ENCODE data around the gene PYY. TPM values are rescaled to one million over a fixed set of nuclear protein-coding genes. Genes with fewer than 3 reads are reported as not detected.

Gene PYY
- total and polyA plus RNA-seq, 2 donors from 2014 or later: not detected

DNA sequence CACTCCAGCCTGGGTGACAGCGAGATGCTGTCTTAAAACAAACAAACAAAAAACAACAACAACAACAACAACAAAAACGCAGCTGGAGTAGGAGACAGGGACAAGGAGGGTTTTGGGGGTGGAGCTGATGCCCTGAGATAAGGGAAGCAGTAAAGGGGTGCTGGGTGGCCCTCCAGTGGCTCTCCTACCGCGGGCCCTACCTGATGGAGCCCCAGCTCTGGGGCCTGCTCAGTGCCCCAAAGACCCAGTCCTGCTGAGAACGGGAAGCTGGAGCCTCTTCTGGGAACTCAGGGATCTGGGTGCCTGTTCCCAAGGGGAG is 29.4 kb upstream of the PYY start:
- DNase-seq: no peak
- no peaks in the 10 kb centered on the region for H3K36me3 ChIP-seq (ENCODE audit: control insufficient read depth in 2 of 3, insufficient read depth in 3 of 3, low read length in 3 of 3)
- no peak for TF ChIP-seq CTCF (IDR thresholded peaks at IDR 0.05; ENCODE audit: borderline replicate concordance, extremely low read depth, insufficient read depth)
- H3K9ac ChIP-seq (ENCODE audit: low read length in 3 of 3): no peak overlapping the region
- H3K9me3 ChIP-seq (ENCODE audit: control insufficient read depth in 2 of 3, insufficient read depth in 1 of 3, low read length in 3 of 3): no peaks in the 10 kb centered on the region
- H3K27me3 ChIP-seq (ENCODE audit: control insufficient read depth, insufficient read depth, low read length): peaks cover 5% of the 10 kb centered on the region
- H3K27ac ChIP-seq (ENCODE audit: low read depth in 2 of 2, low read length in 2 of 2): no peak overlapping the region
- peaks cover 0 to 6% (median 0%) of the 10 kb centered on the region in 3 donors for H3K4me1 ChIP-seq (ENCODE audit: control insufficient read depth in 2 of 3, insufficient read depth in 2 of 3, low read depth in 1 of 3, low read length in 3 of 3)
- FAIRE-seq: no peak
- intact Hi-C loops (cut with DNase I): no loop called here
- H3K4me3 ChIP-seq (ENCODE audit: low read length in 3 of 3): no peak overlapping the region

- intact Hi-C loops (cut with DNase I): no loop called here
- TF ChIP-seq CTCF (IDR thresholded peaks at IDR 0.05; ENCODE audit: borderline replicate concordance, extremely low read depth, insufficient read depth): no peak
- Histone ChIP-seq H3K36me3 (ENCODE audit: control insufficient read depth in 2 of 3, insufficient read depth in 3 of 3, low read length in 3 of 3) (no peaks in the 10 kb centered on the region), H3K4me1 (ENCODE audit: control insufficient read depth in 2 of 3, insufficient read depth in 2 of 3, low read depth in 1 of 3, low read length in 3 of 3) (peaks cover 0 to 6% (median 0%) of the 10 kb centered on the region in 3 donors), H3K9me3 (ENCODE audit: control insufficient read depth in 2 of 3, insufficient read depth in 1 of 3, low read length in 3 of 3) (no peaks in the 10 kb centered on the region), H3K27ac (ENCODE audit: low read depth in 2 of 2, low read length in 2 of 2) (no peak overlapping the region), H3K27me3 (ENCODE audit: control insufficient read depth, insufficient read depth, low read length) (peaks cover 5% of the 10 kb centered on the region), H3K4me3 (ENCODE audit: low read length in 3 of 3) (no peak overlapping the region), H3K9ac (ENCODE audit: low read length in 3 of 3) (no peak overlapping the region)
- FAIRE-seq (no peak), DNase-seq (no peak)
Measured at GRCh38 chr17:43982171-43982570, 28.4 kb upstream of the PYY start.

DNA sequence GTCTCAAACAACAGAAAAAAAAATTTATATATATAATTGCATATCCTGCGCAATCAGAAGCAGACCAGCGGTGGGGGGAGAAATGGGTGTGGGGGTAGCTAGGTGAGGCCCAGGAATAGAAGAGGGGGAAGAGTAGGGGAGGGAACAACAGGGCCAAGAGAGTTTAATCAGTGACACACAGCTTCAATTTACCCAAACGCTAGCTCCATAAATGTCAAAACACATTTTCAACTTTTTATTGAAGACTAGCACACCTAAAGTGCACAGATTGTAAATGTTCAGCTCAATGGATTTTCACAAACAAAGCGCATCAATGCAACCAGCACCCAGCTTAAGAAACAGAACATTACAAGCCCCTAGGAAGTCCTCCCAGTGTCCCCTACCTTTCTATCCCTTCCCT is 25.9 kb upstream of the PYY start:
- H3K4me3 ChIP-seq (ENCODE audit: low read length in 3 of 3): no peak overlapping the region
- no peaks in the 10 kb centered on the region for H3K9me3 ChIP-seq (ENCODE audit: control insufficient read depth in 2 of 3, insufficient read depth in 1 of 3, low read length in 3 of 3)
- peaks cover 5% of the 10 kb centered on the region for H3K27me3 ChIP-seq (ENCODE audit: control insufficient read depth, insufficient read depth, low read length)
- FAIRE-seq (no peak), DNase-seq (peak in 1 of 5 donors; percentile 6)
- TF ChIP-seq CTCF (IDR thresholded peaks at IDR 0.05; ENCODE audit: borderline replicate concordance, extremely low read depth, insufficient read depth): no peak
- peaks cover 0 to 6% (median 0%) of the 10 kb centered on the region in 3 donors for H3K4me1 ChIP-seq (ENCODE audit: control insufficient read depth in 2 of 3, insufficient read depth in 2 of 3, low read depth in 1 of 3, low read length in 3 of 3)
- H3K36me3 ChIP-seq (ENCODE audit: control insufficient read depth in 2 of 3, insufficient read depth in 3 of 3, low read length in 3 of 3): no peaks in the 10 kb centered on the region
- no peak overlapping the region for H3K9ac ChIP-seq (ENCODE audit: low read length in 3 of 3)
- intact Hi-C loops (cut with DNase I): no loop called here
- H3K27ac ChIP-seq (ENCODE audit: low read depth in 2 of 2, low read length in 2 of 2): no peak overlapping the region

- Histone ChIP-seq H3K36me3 (ENCODE audit: control insufficient read depth in 2 of 3, insufficient read depth in 3 of 3, low read length in 3 of 3) (no peaks in the 10 kb centered on the region), H3K27ac (ENCODE audit: low read depth in 2 of 2, low read length in 2 of 2) (no peak overlapping the region), H3K9ac (ENCODE audit: low read length in 3 of 3) (no peak overlapping the region), H3K4me3 (ENCODE audit: low read length in 3 of 3) (no peak overlapping the region), H3K27me3 (ENCODE audit: control insufficient read depth, insufficient read depth, low read length) (peaks cover 3% of the 10 kb centered on the region), H3K4me1 (ENCODE audit: control insufficient read depth in 2 of 3, insufficient read depth in 2 of 3, low read depth in 1 of 3, low read length in 3 of 3) (peaks cover 0 to 4% (median 0%) of the 10 kb centered on the region in 3 donors), H3K9me3 (ENCODE audit: control insufficient read depth in 2 of 3, insufficient read depth in 1 of 3, low read length in 3 of 3) (no peaks in the 10 kb centered on the region)
- FAIRE-seq (no peak), DNase-seq (peak in 1 of 5 donors; percentile 4)
- TF ChIP-seq CTCF (IDR thresholded peaks at IDR 0.05; ENCODE audit: borderline replicate concordance, extremely low read depth, insufficient read depth): no peak
- intact Hi-C loops (cut with DNase I): no loop called here
Measured at GRCh38 chr17:43979011-43979410, 25.3 kb upstream of the PYY start.
